H1 (cell line): Measurements from ENCODE around the gene CS. TPM values are rescaled to one million over a fixed set of nuclear protein-coding genes. Genes with fewer than 3 reads are reported as not detected.

ENCODE experiments used
- CTCF ChIA-PET: fragments of 300-600 bp; sonication (Branson Sonifier 250); formaldehyde crosslinking; loops from one replicate; lab custom pipeline; 2021; ENCODE audit not compliant: partially characterized antibody; lab: Charles Lee
- POLR2A ChIA-PET: fragments of 300-600 bp; sonication (Branson Sonifier 250); formaldehyde crosslinking; loops from one replicate; lab custom pipeline; 2021; ENCODE audit warnings: inconsistent platforms; ENCODE audit not compliant: partially characterized antibody; lab: Charles Lee
- DNase-seq, 2 experiments: peaks; one replicate each; pipeline versions ENCODE4 v3.0.0 to v3.0.0-alpha.2; 2010 to 2022; ENCODE audit warnings: low spot score in 2 of 2, low read depth in 1 of 2, mixed read lengths in 1 of 2
- FAIRE-seq: peaks from 2 replicates; lab custom pipeline; 2011; peaks lifted over from hg19 to GRCh38; lab: Jason Lieb, UNC
- H2AFZ ChIP-seq: 2 replicates; pipeline ENCODE4 v1.8.1; 2012; ENCODE audit warnings: low read length, inconsistent platforms
- H2AK5ac ChIP-seq: 2 replicates; pipeline ENCODE4 v1.6.1; 2013; ENCODE audit warnings: low read depth, low read length
- H2BK120ac ChIP-seq: replicated peaks from 2 replicates; pipeline ENCODE3; 2013; ENCODE audit warnings: low read depth, low read length, inconsistent platforms
- H2BK12ac ChIP-seq: 2 replicates; pipeline ENCODE4 v1.6.1; 2013; ENCODE audit warnings: low read depth, low read length
- H2BK15ac ChIP-seq: 2 replicates; pipeline ENCODE4 v1.6.1; 2013; ENCODE audit warnings: low read length
- H2BK20ac ChIP-seq: 2 replicates; pipeline ENCODE4 v1.6.1; 2013; ENCODE audit warnings: low read length
- H2BK5ac ChIP-seq: 2 replicates; pipeline ENCODE4 v1.6.1; 2013; ENCODE audit warnings: low read depth, low read length
- H3K14ac ChIP-seq: 2 replicates; pipeline ENCODE4 v1.6.1; 2013; ENCODE audit warnings: inconsistent platforms; ENCODE audit not compliant: insufficient read length
- H3K18ac ChIP-seq: 2 replicates; pipeline ENCODE4 v1.6.1; 2013; ENCODE audit warnings: low read length; ENCODE audit errors: extremely low read depth
- H3K23ac ChIP-seq: 2 replicates; pipeline ENCODE4 v1.6.1; 2013; ENCODE audit warnings: inconsistent platforms; ENCODE audit not compliant: insufficient read length
- H3K23me2 ChIP-seq: 2 replicates; pipeline ENCODE4 v1.6.1; 2013; ENCODE audit warnings: low read depth, low read length
- H3K27ac ChIP-seq: 2 replicates; pipeline ENCODE4 v1.6.1; 2011; ENCODE audit warnings: low read depth, low read length, inconsistent platforms
- H3K27me3 ChIP-seq, 4 experiments: replicated peaks in 1 of 4; 1 replicate in 1 of 4; 2 replicates in 3 of 4; pipeline versions ENCODE4 v1.6.1 to v1.8.1; 2011 to 2013; ENCODE audit warnings: low read length in 3 of 4, mild to moderate bottlenecking in 3 of 4, inconsistent platforms in 2 of 4, mixed read lengths in 2 of 4, moderate library complexity in 1 of 4; ENCODE audit not compliant: control insufficient read depth in 3 of 4, insufficient read depth in 3 of 4; ENCODE audit errors: extremely low read depth in 1 of 4
- H3K36me3 ChIP-seq, 4 experiments: 2 replicates each; pipeline versions ENCODE4 v1.6.1 to v1.8.1; 2011 to 2013; ENCODE audit warnings: mild to moderate bottlenecking in 4 of 4, low read length in 3 of 4, moderate library complexity in 2 of 4, control low read depth in 1 of 4, inconsistent platforms in 1 of 4; ENCODE audit not compliant: insufficient read depth in 4 of 4, control insufficient read depth in 2 of 4
- H3K4ac ChIP-seq: replicated peaks from 2 replicates; pipeline ENCODE3; 2013; ENCODE audit warnings: low read length, low read depth, mixed read lengths, inconsistent platforms; ENCODE audit not compliant: insufficient read length
- H3K4me1 ChIP-seq, 4 experiments: replicated peaks in 1 of 4; 1 replicate in 1 of 4; 2 replicates in 3 of 4; pipeline versions ENCODE4 v1.6.1 to v1.8.1; 2011 to 2013; ENCODE audit warnings: low read length in 3 of 4, inconsistent platforms in 2 of 4, mixed read lengths in 1 of 4; ENCODE audit not compliant: insufficient read depth in 4 of 4, control insufficient read depth in 3 of 4
- H3K4me2 ChIP-seq, 2 experiments: 2 replicates each; pipeline versions ENCODE4 v1.6.1 to v1.8.1; 2011 to 2013; ENCODE audit warnings: low read depth in 2 of 2, low read length in 2 of 2, control low read depth in 1 of 2, inconsistent platforms in 1 of 2, mild to moderate bottlenecking in 1 of 2; ENCODE audit not compliant: insufficient read depth in 1 of 2
- H3K4me3 ChIP-seq, 4 experiments: fragments of 200-600, 300-600 bp in 1 of 4; sonication (generic), shearing (Covaris generic), sonication (Bioruptor Twin) in 1 of 4; 2 replicates each; pipeline versions ENCODE4 v1.5.1 to v1.8.1; 2011 to 2016; ENCODE audit warnings: low read length in 4 of 4, low read depth in 3 of 4, control low read depth in 2 of 4, inconsistent platforms in 2 of 4, mild to moderate bottlenecking in 2 of 4, mixed read lengths in 1 of 4, moderate library complexity in 1 of 4; ENCODE audit not compliant: insufficient read depth in 2 of 4; ENCODE audit errors: extremely low read depth in 1 of 4
- H3K56ac ChIP-seq: replicated peaks from 2 replicates; pipeline ENCODE3; 2013; ENCODE audit warnings: low read depth, mild to moderate bottlenecking, mixed read lengths, low read length, inconsistent platforms; ENCODE audit not compliant: insufficient read length
- H3K79me1 ChIP-seq: 2 replicates; pipeline ENCODE4 v1.6.1; 2013; ENCODE audit warnings: low read depth, low read length, control low read depth
- H3K79me2 ChIP-seq, 2 experiments: 2 replicates each; pipeline versions ENCODE4 v1.6.1 to v1.8.1; 2012 to 2013; ENCODE audit warnings: low read length in 2 of 2, mild to moderate bottlenecking in 2 of 2, inconsistent platforms in 1 of 2; ENCODE audit not compliant: insufficient read depth in 2 of 2, control insufficient read depth in 1 of 2
- H3K9ac ChIP-seq, 4 experiments: replicated peaks in 1 of 4; 1 replicate in 1 of 4; 2 replicates in 3 of 4; pipeline versions ENCODE4 v1.6.1 to v1.8.1; 2011 to 2013; ENCODE audit warnings: low read depth in 3 of 4, low read length in 3 of 4, control low read depth in 2 of 4, mild to moderate bottlenecking in 2 of 4, moderate library complexity in 2 of 4, inconsistent platforms in 1 of 4; ENCODE audit errors: extremely low read depth in 1 of 4
- H3K9me3 ChIP-seq, 2 experiments: 2 replicates each; pipeline versions ENCODE4 v1.6.1 to v1.8.1; 2012 to 2013; ENCODE audit warnings: mild to moderate bottlenecking in 2 of 2, moderate library complexity in 2 of 2, control low read depth in 1 of 2, inconsistent platforms in 1 of 2, low read depth in 1 of 2, low read length in 1 of 2, mixed read lengths in 1 of 2; ENCODE audit not compliant: insufficient read depth in 2 of 2
- H4K20me1 ChIP-seq, 2 experiments: replicated peaks in 1 of 2; 2 replicates each; pipeline versions ENCODE3 to v1.8.1; 2011 to 2013; ENCODE audit warnings: inconsistent platforms in 2 of 2, low read length in 2 of 2, mild to moderate bottlenecking in 1 of 2; ENCODE audit not compliant: insufficient read depth in 2 of 2, control insufficient read depth in 1 of 2
- H4K5ac ChIP-seq: 2 replicates; pipeline ENCODE4 v1.6.1; 2013; ENCODE audit warnings: low read length, low read depth, mixed read lengths, inconsistent platforms; ENCODE audit not compliant: insufficient read length
- H4K8ac ChIP-seq: 2 replicates; pipeline ENCODE4 v1.8.0; 2013; ENCODE audit warnings: mild to moderate bottlenecking, moderate library complexity, low read length, inconsistent platforms; ENCODE audit not compliant: insufficient read depth; ENCODE audit errors: extremely low read depth
- H4K91ac ChIP-seq: replicated peaks from 2 replicates; pipeline ENCODE3; 2013; ENCODE audit warnings: low read length, mixed read lengths, inconsistent platforms; ENCODE audit not compliant: insufficient read length
- CHD2 ChIP-seq: IDR thresholded peaks from 2 replicates; pipeline ENCODE4 v1.6.1; 2012; ENCODE audit warnings: low read length, improper control_type of control experiment
- MAFK ChIP-seq: IDR thresholded peaks from 2 replicates; pipeline ENCODE4 v1.6.1; 2012; ENCODE audit warnings: low read depth, mild to moderate bottlenecking, improper control_type of control experiment, low read length
- NANOG ChIP-seq: IDR thresholded peaks from 2 replicates; pipeline ENCODE4 v1.6.1; 2011; ENCODE audit warnings: low read length, low read depth, mild to moderate bottlenecking, inconsistent platforms; ENCODE audit not compliant: insufficient read depth, poor library complexity, severe bottlenecking
- NRF1 ChIP-seq: IDR thresholded peaks from 2 replicates; pipeline ENCODE4 v1.6.1; 2011; ENCODE audit warnings: mild to moderate bottlenecking, low read depth, low read length, improper control_type of control experiment
- POU5F1 ChIP-seq: IDR thresholded peaks from 2 replicates; pipeline ENCODE4 v1.6.1; 2011; ENCODE audit warnings: low read depth, mild to moderate bottlenecking, low read length, moderate library complexity
- RXRA ChIP-seq: IDR thresholded peaks from 2 replicates; pipeline ENCODE4 v1.6.1; 2011; ENCODE audit warnings: low read depth, mild to moderate bottlenecking, low read length, moderate library complexity; ENCODE audit not compliant: insufficient read depth
- SUZ12 ChIP-seq: fragments of 200-600 bp; sonication (generic); IDR thresholded peaks from 2 replicates; pipeline ENCODE4 v1.6.1; 2012; ENCODE audit warnings: mild to moderate bottlenecking, inconsistent platforms, low read length, moderate library complexity, mixed read lengths
- TAF1 ChIP-seq: IDR thresholded peaks from 2 replicates; pipeline ENCODE4 v1.6.1; 2011; ENCODE audit warnings: mild to moderate bottlenecking, low read depth, low read length
- TEAD4 ChIP-seq: IDR thresholded peaks from 2 replicates; pipeline ENCODE4 v1.6.1; 2012; ENCODE audit warnings: low read depth, low read length, inconsistent platforms, mixed read lengths
- WGBS, 2 experiments: shearing (Covaris generic) in 1 of 2; methylation state at CpG; one replicate each; pipeline versions ENCODE4 v1.1.6 to v1.1.7; 2013 to 2015; ENCODE audit warnings: low lambda C conversion rate in 2 of 2, mixed read lengths in 2 of 2, inconsistent platforms in 1 of 2, low coverage in 1 of 2, missing lambda C conversion rate in 1 of 2; ENCODE audit not compliant: insufficient replicate concordance in 2 of 2, insufficient coverage in 1 of 2, insufficient read length in 1 of 2; ENCODE audit errors: extremely low coverage in 1 of 2, missing lambda C conversion rate in 1 of 2; 5-methylcytosine and 5-hydroxymethylcytosine counted together
- polyA plus RNA-seq, 7 experiments: library from polyadenylated mRNA; depleted of rRNA in 3 of 7; stranded (reverse) in 5 of 7; unstranded in 2 of 7; fragments of >200 nt in 5 of 7; fragments of 200-250 nt in 2 of 7; gene quantifications; 1 replicate in 5 of 7; 2 replicates in 1 of 7; 4 replicates in 1 of 7; pipeline versions ENCODE4 v1.2.1 to v1.2.3, GENCODE V29; 2011 to 2013; ENCODE audit warnings: missing spikeins in 2 of 7, mixed read lengths in 2 of 7
- total RNA-seq: library from RNA; stranded (reverse); fragmentation: NEBNext Ultra II Directional; extraction: Animal tissue kit (Norgen Biotek cat#: 25700); gene quantifications from 2 replicates; pipeline ENCODE4 v1.2.1, GENCODE V29; 2021
- TF ChIP-seq, protein P1 (sequence below), 3 experiments: IDR thresholded peaks; 1 replicate in 2 of 3; 2 replicates in 1 of 3; pipeline versions ENCODE4 v1.5.1 to v1.6.1; 2011; ENCODE audit warnings: low read length in 3 of 3, mild to moderate bottlenecking in 3 of 3, inconsistent platforms in 2 of 3, low read depth in 1 of 3, moderate library complexity in 1 of 3; ENCODE audit not compliant: insufficient read depth in 1 of 3; ENCODE audit errors: control extremely low read depth in 1 of 3

The CS gene
- total and polyA plus RNA-seq, 2 of the 8 experiments (the other 6 are each of a cell fraction or from before 2014, with no cell fraction given) = 96.6 to 238 TPM

DNA sequence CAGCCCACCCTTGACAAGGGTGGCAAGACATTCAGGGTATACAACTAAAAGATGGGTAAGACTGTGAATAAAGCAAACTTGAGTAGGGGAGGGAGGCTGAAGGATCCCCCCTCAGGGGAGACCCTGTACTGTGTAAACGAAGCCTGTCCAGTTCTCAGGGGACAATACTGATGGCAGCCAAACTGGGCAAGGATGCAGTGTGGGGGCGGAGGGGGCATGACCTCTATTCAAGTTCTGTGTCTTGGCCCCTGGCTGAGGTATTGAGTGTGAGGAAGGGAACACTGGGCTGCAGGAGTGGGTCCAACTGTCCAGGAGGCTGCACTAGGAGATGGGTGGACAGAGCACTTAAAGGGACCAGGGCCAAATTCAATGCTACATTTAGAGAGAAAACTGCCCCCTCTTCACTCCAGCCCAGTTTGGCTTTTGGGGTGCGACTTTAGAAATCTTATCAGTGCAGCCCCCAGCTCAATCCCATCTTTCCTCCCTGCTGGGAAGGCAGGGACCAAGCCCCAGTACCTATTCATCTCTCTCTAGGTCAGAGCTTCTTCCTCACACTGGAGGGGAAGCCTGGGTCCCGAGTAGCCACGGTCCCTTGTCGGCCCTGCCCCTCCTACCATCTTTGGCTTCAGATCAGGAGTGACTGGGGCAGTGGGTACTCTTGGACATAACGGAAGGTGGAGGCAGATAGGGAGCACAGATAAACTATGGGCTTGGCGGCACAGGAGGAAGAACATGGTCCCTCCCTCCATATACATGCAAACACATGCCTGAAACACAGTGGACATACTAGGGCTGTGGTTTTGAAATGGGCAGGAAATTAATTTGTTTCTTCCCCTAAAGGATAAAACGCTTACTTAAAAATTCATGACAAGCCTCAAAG, 58.5 kb downstream of the CS start:
- H3K9me3 ChIP-seq = no peaks in the 10 kb centered on the region
- no peak overlapping the region for H3K23ac ChIP-seq
- DNase-seq (no peak), FAIRE-seq (no peak)
- POLR2A ChIA-PET = no interaction called here
- CTCF ChIA-PET = interaction anchor here (1.7 to 1.8 kb wide), 2 partner anchors 11 kb away, joined by 5 read pairs; no protein-coding TSS in a partner anchor
- no peak overlapping the region for H2BK5ac ChIP-seq
- H3K4ac ChIP-seq = no peak overlapping the region
- no peak overlapping the region for H2BK15ac ChIP-seq
- no peak overlapping the region for H2BK120ac ChIP-seq
- H3K4me1 ChIP-seq = peaks cover 0 to 4% (median 2%) of the 10 kb centered on the region in 4 experiments; a peak in 4 of 7 replicates
- peaks cover 0 to 3% of the 10 kb centered on the region in 2 experiments for H4K20me1 ChIP-seq
- no peak overlapping the region for H3K18ac ChIP-seq
- peaks cover 11 to 52% (median 35%) of the 10 kb centered on the region in 4 experiments for H3K36me3 ChIP-seq
- no peaks in the 10 kb centered on the region for H3K23me2 ChIP-seq
- H2BK20ac ChIP-seq = no peak overlapping the region
- no peak overlapping the region for H2AFZ ChIP-seq
- H4K91ac ChIP-seq = no peak overlapping the region
- no peaks in the 10 kb centered on the region for H3K79me1 ChIP-seq
- H4K8ac ChIP-seq = no peak overlapping the region; the same call in 1 of the 2 replicates
- H3K4me2 ChIP-seq = no peak overlapping the region
- H3K9ac ChIP-seq = no peak overlapping the region
- H4K5ac ChIP-seq = no peak overlapping the region
- no peak overlapping the region for H2AK5ac ChIP-seq
- no peak overlapping the region for H3K27ac ChIP-seq
- 92% methylated on average over 9 of the region's 9 CpGs; no CpG with 5 or more reads in 1 of the 2 experiments for WGBS, 2 experiments
- H3K79me2 ChIP-seq = no peaks in the 10 kb centered on the region
- H3K56ac ChIP-seq = no peak overlapping the region
- no peak overlapping the region for H2BK12ac ChIP-seq
- H3K27me3 ChIP-seq = no peaks in the 10 kb centered on the region
- no peak overlapping the region for H3K14ac ChIP-seq
- H3K4me3 ChIP-seq = no peak overlapping the region
- no peak for TF ChIP-seq RXRA
- TF ChIP-seq, protein P1, sequence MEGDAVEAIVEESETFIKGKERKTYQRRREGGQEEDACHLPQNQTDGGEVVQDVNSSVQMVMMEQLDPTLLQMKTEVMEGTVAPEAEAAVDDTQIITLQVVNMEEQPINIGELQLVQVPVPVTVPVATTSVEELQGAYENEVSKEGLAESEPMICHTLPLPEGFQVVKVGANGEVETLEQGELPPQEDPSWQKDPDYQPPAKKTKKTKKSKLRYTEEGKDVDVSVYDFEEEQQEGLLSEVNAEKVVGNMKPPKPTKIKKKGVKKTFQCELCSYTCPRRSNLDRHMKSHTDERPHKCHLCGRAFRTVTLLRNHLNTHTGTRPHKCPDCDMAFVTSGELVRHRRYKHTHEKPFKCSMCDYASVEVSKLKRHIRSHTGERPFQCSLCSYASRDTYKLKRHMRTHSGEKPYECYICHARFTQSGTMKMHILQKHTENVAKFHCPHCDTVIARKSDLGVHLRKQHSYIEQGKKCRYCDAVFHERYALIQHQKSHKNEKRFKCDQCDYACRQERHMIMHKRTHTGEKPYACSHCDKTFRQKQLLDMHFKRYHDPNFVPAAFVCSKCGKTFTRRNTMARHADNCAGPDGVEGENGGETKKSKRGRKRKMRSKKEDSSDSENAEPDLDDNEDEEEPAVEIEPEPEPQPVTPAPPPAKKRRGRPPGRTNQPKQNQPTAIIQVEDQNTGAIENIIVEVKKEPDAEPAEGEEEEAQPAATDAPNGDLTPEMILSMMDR (IDR thresholded peaks at IDR 0.05; ENCODE audit: control extremely low read depth in 1 of 3, insufficient read depth in 1 of 3, low read depth in 1 of 3, low read length in 3 of 3) = no peak
- TF ChIP-seq SUZ12 = no peak
- no peak for TF ChIP-seq POU5F1
- no peak for TF ChIP-seq TAF1
- TF ChIP-seq TEAD4 = no peak
- no peak for TF ChIP-seq NANOG
- no peak for TF ChIP-seq MAFK
- no peak for TF ChIP-seq NRF1
- TF ChIP-seq CHD2 = no peak
